Retina (tissue), 1 donor: ENCODE measurements around the gene SLC25A30.
"Not testable (repeated sequence)": the region's sequence is repeated elsewhere in the genome, so short reads cannot be mapped to it uniquely, and the experiment has no call there.

Experiments
- DNase-seq: peaks from one replicate; pipeline ENCODE4 v3.0.0-alpha.2; 2016

Gene SLC25A30

GRCh38 chr13:45362939-45363338, 55.2 kb downstream of the SLC25A30 start:
- DNase-seq, result no peak

- no peak for DNase-seq
Observed at GRCh38 chr13:45361596-45362206, 56.5 kb downstream of the SLC25A30 start.

- no peak for DNase-seq
Observed at GRCh38 chr13:45356966-45357672, 61.1 kb downstream of the SLC25A30 start.

GRCh38 chr13:45353895-45354294, 64.3 kb downstream of the SLC25A30 start:
- DNase-seq, result no peak

- DNase-seq, result no peak
Observed at GRCh38 chr13:45352031-45352430, 66.1 kb downstream of the SLC25A30 start.

DNA sequence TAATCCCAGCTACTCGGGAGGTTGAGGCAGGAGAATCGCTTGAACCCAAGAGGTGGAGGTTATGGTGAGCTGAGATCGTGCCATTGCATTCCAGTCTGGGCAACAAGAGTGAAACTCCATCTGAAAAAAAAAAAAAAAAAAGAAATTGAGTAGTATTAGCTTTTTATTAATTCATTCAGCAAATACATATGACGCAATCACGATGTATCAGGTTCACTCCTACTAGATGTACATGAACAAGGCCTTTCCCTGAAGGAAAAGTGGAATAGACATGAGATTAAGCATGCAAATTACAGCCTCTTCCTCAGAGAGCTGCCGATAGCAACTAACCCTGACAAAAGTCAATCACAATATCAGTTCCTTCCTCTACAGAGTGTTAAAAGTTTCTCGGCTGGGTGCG, 68.0 kb downstream of the SLC25A30 start:
- no peak for DNase-seq

- DNase-seq, result no peak
Observed at GRCh38 chr13:45349438-45349837, 68.7 kb downstream of the SLC25A30 start.

DNA sequence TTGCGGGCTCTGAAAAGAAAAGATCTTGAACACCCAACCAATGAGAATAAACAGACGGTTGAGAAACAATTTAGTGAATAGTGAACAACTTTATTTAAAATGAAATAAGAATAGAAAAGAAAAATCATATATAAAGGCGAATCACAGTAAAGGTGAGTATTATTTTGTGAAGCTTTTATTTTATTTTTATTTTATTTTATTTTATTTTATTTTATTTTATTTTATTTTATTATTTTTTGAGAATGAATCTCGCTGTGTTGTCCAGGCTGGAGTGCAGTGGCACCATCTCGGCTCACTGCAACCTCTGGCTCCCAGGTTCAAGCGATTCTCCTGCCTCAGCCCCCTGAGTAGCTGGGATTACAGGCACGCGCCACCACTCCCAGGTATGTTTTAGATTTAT, 74.1 kb downstream of the SLC25A30 start:
- DNase-seq, result not testable (repeated sequence)
